ENCODE measurements around the gene KAT5.

DNA sequence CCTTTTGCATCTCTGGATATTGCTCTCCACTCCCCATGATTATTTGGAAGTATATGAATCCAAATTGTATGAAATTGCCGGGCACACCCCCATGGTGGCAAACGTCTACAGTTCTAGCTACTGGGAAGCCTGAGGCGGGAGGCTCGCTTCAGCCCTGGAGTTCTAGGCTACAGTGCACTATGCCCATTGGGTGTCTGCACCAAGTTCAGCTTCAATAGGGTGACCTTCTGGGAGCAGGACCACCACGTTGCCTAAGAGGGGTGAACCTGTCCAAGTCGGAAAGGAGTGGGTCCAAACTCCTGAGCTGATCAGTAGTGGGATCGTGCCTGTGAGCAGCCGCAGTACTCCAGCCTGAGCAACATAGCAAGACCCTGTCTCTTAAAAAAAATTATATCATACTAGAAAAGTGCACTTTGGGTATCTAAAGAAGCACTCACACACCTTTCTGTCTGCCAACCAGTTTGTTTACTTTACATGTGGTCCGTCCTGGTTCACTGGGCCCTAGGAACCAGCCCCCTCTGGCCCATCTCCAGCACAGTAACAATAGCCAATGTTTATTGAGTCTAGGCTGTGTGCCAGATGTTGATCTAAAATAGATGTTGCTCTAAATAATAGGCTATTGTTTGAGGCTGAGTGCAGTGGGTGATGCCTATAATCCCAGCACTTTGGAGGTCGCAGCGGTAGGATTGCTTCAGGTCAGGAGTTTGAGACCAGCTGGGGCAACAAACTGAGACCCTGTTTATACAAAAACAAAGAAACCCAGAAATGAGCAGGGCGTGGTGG is 16.4 kb upstream of the KAT5 start:
- TF ChIP-seq, protein P1, sequence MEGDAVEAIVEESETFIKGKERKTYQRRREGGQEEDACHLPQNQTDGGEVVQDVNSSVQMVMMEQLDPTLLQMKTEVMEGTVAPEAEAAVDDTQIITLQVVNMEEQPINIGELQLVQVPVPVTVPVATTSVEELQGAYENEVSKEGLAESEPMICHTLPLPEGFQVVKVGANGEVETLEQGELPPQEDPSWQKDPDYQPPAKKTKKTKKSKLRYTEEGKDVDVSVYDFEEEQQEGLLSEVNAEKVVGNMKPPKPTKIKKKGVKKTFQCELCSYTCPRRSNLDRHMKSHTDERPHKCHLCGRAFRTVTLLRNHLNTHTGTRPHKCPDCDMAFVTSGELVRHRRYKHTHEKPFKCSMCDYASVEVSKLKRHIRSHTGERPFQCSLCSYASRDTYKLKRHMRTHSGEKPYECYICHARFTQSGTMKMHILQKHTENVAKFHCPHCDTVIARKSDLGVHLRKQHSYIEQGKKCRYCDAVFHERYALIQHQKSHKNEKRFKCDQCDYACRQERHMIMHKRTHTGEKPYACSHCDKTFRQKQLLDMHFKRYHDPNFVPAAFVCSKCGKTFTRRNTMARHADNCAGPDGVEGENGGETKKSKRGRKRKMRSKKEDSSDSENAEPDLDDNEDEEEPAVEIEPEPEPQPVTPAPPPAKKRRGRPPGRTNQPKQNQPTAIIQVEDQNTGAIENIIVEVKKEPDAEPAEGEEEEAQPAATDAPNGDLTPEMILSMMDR (IDR thresholded peaks at IDR 0.05; ENCODE audit: insufficient read depth, low read depth, low read length), result no peak
- no peak for TF ChIP-seq EZH2 (IDR thresholded peaks at IDR 0.05; ENCODE audit: insufficient read depth, low read length)

Data from astrocyte (in vitro differentiated cells and primary cell).